HL-60/S4 (cell line): ENCODE data around the gene FHIT.

Experiments used
- in situ Hi-C: fragments of 300-500 bp; cut with MboI; formaldehyde crosslinking; loops from 2 replicates; pipeline ENCODE4 v1.14.3; 2022; ENCODE audit warnings: low sequenced_read_pairs

Gene FHIT

GRCh38 chr3:59731943-59732342 is 1519.3 kb downstream of the FHIT start:
- in situ Hi-C loops = no loop called here

GRCh38 chr3:59730591-59730990 is 1520.7 kb downstream of the FHIT start:
- in situ Hi-C loops = no loop called here

DNA sequence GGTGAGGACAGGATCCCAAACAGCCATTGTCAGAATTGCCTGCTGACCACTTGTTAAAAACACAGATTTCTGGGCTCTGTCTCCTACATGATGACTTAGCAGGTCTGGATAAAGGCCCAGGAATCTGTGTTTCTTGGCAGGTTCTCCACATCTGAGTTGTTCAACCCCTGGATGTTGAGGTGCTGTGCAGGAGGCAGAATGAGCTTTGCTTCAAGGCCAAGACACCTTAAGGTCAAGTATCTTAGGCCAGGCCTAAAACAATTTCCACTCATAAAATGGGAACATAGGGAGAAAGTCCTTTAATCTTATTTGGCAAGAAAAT is 1522.7 kb downstream of the FHIT start:
- in situ Hi-C loops = no loop called here

DNA sequence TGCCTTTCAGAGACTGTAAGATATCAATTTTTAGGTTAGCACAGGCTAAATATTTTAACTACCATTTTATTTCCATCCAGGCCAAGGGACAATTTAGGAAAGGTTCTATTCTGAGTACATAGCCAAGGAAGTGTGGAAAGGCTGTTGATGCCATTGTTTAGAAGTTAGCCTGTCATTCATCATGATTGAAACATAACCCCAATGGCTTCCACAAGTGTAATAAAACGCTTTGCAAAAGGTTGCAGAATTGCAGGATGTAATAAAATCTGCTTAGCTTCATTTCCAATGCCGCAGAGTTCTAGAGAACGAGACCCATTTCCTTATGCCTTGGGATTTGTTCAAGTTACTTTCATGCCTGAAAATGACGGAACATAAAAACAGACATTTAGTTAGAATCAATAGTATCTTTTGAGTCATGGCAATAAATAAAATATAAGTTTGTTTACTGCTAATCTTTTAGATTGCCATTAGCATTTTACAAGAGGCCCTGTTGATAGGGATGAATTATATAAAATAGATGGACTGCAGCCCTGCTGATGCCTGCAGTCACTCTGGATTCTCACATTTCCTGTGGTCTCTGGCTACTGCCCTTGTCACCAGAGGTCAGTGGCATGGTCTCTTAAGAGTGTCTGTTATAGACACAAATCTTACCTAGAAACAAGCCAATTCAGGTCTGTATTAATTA is 1523.2 kb downstream of the FHIT start:
- in situ Hi-C loops = no loop called here

DNA sequence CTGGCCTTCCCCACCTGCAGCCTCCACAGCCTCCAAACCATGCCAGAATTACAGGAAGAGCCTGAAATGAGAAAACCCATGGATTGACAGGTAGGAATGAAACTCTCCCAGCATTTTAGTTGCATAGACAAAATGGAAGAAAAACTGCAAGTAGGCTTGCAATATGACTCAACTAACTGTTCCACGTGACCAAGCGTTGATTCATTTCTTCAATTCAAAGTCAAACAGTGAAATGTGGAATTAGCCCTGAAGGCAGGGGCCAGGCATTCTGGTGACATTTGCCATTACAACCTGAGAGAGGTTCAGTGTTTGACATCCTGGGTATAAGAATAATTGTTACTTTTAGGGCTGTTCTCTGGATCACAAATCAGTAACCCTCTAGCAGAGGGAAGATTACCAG is 1525.0 kb downstream of the FHIT start:
- in situ Hi-C loops = no loop called here

GRCh38 chr3:59717679-59718205 is 1533.5 kb downstream of the FHIT start:
- in situ Hi-C loops = no loop called here

GRCh38 chr3:59714066-59714465 is 1537.2 kb downstream of the FHIT start:
- in situ Hi-C loops = no loop called here

DNA sequence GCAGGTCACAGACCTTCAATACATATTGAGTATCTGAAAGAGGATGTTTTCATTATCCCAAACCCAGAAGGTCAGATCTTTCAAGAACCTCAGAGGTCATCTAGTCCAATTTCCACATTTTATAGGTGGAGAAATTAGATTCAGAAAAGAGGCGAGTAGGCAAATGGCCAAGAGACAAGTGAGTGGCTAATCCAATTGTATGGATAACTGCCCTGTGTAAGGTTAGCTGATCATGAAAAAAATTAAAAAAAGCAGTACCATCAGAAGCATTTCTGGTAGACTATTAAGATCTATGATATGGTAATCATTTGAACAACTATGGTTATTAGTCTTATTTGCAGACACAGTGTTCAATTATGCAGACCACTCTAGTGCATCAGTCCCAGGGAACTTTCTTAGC is 1540.7 kb downstream of the FHIT start:
- in situ Hi-C loops = no loop called here

- in situ Hi-C loops = no loop called here
Observed at GRCh38 chr3:59709702-59710553, 1541.3 kb downstream of the FHIT start.

DNA sequence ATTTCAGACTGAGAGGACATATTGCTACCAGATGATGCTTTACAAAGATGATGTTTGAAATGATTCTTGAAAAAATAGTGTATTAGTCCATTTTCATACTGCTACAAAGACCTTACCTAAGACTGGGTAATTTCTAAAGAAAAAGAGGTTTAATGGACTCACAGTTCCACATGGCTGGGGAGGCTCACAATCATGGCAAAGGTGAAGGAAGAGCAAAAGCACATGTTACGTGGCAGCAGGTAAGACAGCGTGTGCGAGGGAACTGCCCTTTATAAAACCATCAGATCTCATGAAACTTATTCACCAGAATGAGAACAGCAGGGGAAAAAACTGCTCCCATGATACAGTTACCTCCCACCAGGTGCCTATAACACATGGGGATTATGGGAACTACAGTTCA is 1543.0 kb downstream of the FHIT start:
- in situ Hi-C loops = no loop called here

DNA sequence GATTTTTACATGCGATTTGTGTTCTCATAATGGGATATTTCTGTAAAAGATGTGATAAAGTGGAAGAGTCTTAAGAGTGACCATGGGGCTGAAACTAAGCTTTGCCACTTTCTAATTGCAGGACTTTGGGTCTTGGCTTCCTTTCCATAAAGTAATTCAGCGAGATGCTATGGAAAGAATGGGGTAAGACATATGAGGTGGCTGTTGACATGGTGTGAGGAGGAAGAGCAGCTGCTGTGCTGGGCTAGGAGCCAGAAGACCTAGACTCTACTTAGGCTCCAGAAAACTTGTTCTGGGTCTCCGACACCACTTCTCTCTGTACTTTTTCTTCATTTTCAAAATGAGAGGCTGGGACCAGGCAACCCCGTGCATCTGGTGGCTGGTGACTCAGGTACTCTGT is 1547.0 kb downstream of the FHIT start:
- in situ Hi-C loops = no loop called here

DNA sequence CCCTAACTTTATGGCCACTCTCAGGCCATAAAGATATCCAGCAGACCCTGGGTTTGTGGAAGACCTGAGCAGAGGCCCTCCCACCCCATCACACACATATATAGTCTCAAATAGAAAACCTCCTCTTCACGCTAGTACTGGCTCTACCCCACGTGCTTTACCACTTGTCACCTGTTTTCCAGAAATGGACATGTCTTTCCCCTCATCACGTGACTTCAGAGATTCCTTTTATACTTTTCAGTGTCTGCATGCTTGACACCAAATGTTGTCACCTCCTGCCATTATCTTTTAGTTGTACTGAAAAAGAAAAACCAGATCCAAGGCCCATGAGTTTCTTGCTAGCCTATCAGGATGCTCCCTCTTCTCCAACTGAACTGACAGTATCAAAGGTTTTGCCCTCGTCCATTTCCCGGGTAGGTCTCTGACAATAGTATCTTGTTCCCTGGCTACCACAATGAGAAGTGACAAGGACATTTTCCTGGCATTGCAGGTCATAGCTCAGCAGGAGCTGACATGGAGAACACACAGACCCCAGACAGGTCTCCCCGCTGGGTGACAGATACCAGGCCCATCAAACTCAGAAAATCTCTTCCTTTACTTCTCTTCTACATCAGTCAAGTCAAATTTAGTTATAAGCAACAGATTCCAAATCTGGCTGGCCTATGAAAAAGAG is 1551.5 kb downstream of the FHIT start:
- in situ Hi-C loops = no loop called here
